ENCODE data around the gene PSPN. TPM values are rescaled to one million over a fixed set of nuclear protein-coding genes. Genes with fewer than 3 reads are reported as not detected.

Gene PSPN
- total RNA-seq = 0.34 and 2.4 TPM in 2 replicates

GRCh38 chr19:6375411-6376010, at the start of gene PSPN:
Gene PSPN (minus strand): TSS chr19:6375933. CDS start chr19:6375849, 84 bp downstream.

GRCh38 chr19:6424195-6424938, 48.6 kb upstream of the PSPN start, which contains the start of gene KHSRP:
Gene KHSRP (minus strand): TSS chr19:6424811. CDS start chr19:6424701, 110 bp downstream.

GRCh38 chr19:6393074-6393982, 17.6 kb upstream of the PSPN start, which contains the start of gene GTF2F1:
Gene GTF2F1 (minus strand): TSS chr19:6393164. CDS start chr19:6392995, 169 bp downstream.

GRCh38 chr19:6372594-6373095, 3.1 kb downstream of the PSPN start, which contains the start of gene ALKBH7:
Gene ALKBH7 (plus strand): TSS chr19:6372794. CDS start chr19:6372821, 27 bp downstream.

GRCh38 chr19:6333439-6333838, 42.3 kb downstream of the PSPN start, which contains the start of gene ACER1:
Gene ACER1 (minus strand): TSS chr19:6333612. CDS start chr19:6333551, 61 bp downstream.

Other genes starting within 250 kb of the PSPN start
- not detected in 2 replicates for gene ACSBG2, start 240.3 kb downstream of the PSPN start, total RNA-seq
- 3.8 and 8.4 TPM in 2 replicates for gene MLLT1, start 96.0 kb downstream of the PSPN start, total RNA-seq
- gene ACER1, start 42.3 kb downstream of the PSPN start, total RNA-seq = not detected in 2 replicates
- 32.2 and 39.6 TPM in 2 replicates for gene CLPP, start 14.4 kb downstream of the PSPN start, total RNA-seq
- gene ALKBH7, start 3.1 kb downstream of the PSPN start, total RNA-seq = 11.7 and 35.5 TPM in 2 replicates
- 43.4 and 57.8 TPM in 2 replicates for gene GTF2F1, start 17.2 kb upstream of the PSPN start, total RNA-seq
- 103 and 255 TPM in 2 replicates for gene KHSRP, start 48.9 kb upstream of the PSPN start, total RNA-seq
- gene SLC25A41, start 57.8 kb upstream of the PSPN start, total RNA-seq = 0.21 TPM in 1 of 2 replicates, not detected in the other
- gene SLC25A23, start 83.9 kb upstream of the PSPN start, total RNA-seq = 22.2 and 57.9 TPM in 2 replicates
- gene CRB3, start 88.3 kb upstream of the PSPN start, total RNA-seq = 34.7 and 79.3 TPM in 2 replicates
- gene DENND1C, start 105.9 kb upstream of the PSPN start, total RNA-seq = under 0.01 and 0.07 TPM in 2 replicates
- gene TUBB4A, start 126.4 kb upstream of the PSPN start, total RNA-seq = not detected in 2 replicates
- 1.8 and 4.1 TPM in 2 replicates for gene TNFSF9, start 155.1 kb upstream of the PSPN start, total RNA-seq
- not detected in 2 replicates for gene CD70, start 215.2 kb upstream of the PSPN start, total RNA-seq

Measured in nasal cavity respiratory epithelium epithelial cell of viscerocranial mucosa (primary cell).